Endothelial cell of umbilical vein (primary cell): Measurements from ENCODE around the gene PRR5. TPM values are rescaled to one million over a fixed set of nuclear protein-coding genes. Genes with fewer than 3 reads are reported as not detected.

ENCODE experiments used
- BruUV-seq: library from RNA; stranded (reverse); fragments of 400-500 nt; replicated peaks from 2 replicates; lab custom pipeline; 2021; lab: Mats Ljungman, UMichigan
- CTCF ChIA-PET: fragments of 300-600, 350-600 bp; sonication (Branson Sonifier 250); formaldehyde crosslinking; loops from one replicate; lab custom pipeline; 2021; ENCODE audit warnings: antibody characterized with exemption, inconsistent platforms; lab: Charles Lee
- POLR2A ChIA-PET: fragments of 300-600, 350-600 bp; sonication (Branson Sonifier 250); formaldehyde crosslinking; loops from one replicate; lab custom pipeline; 2021; ENCODE audit warnings: antibody characterized with exemption, inconsistent platforms; lab: Charles Lee
- DNase-seq: peaks from one replicate; pipeline ENCODE4 v3.0.0-alpha.2; 2011; ENCODE audit warnings: low read depth, low spot score
- FAIRE-seq: peaks from 2 replicates; lab custom pipeline; 2011; peaks lifted over from hg19 to GRCh38; lab: Jason Lieb, UNC
- H2AFZ ChIP-seq: 2 replicates; pipeline ENCODE4 v1.6.0; 2012; ENCODE audit warnings: low read depth, low read length, control low read depth, inconsistent platforms
- H3K27ac ChIP-seq: 2 replicates; pipeline ENCODE4 v1.5.1; 2011; ENCODE audit warnings: low read depth, mild to moderate bottlenecking, control low read depth, low read length, moderate library complexity; ENCODE audit not compliant: insufficient read depth
- H3K27me3 ChIP-seq, 2 experiments: 2 replicates each; pipeline versions ENCODE4 v1.6.0 to v1.6.1; 2011; ENCODE audit warnings: low read length in 2 of 2, mixed read lengths in 1 of 2; ENCODE audit not compliant: control insufficient read depth in 2 of 2, insufficient read depth in 2 of 2
- H3K36me3 ChIP-seq, 2 experiments: 2 replicates in 1 of 2; 3 replicates in 1 of 2; pipeline ENCODE4 v1.5.1; 2011; ENCODE audit warnings: low read length in 2 of 2, mild to moderate bottlenecking in 1 of 2, moderate library complexity in 1 of 2; ENCODE audit not compliant: control insufficient read depth in 2 of 2, insufficient read depth in 2 of 2; ENCODE audit errors: extremely low read depth in 1 of 2
- H3K4me1 ChIP-seq: 3 replicates; pipeline ENCODE4 v1.5.1; 2011; ENCODE audit warnings: mild to moderate bottlenecking, low read length; ENCODE audit not compliant: control insufficient read depth, insufficient read depth; ENCODE audit errors: extremely low read depth
- H3K4me2 ChIP-seq: 2 replicates; pipeline ENCODE4 v1.6.1; 2011; ENCODE audit warnings: low read length, control low read depth, mixed read lengths; ENCODE audit not compliant: insufficient read depth
- H3K4me3 ChIP-seq, 3 experiments: fragments of 200-600 bp in 1 of 3; sonication (generic), shearing (Covaris generic) in 1 of 3; replicated peaks in 1 of 3; 2 replicates each; pipeline ENCODE4 v1.5.1; 2011 to 2016; ENCODE audit warnings: control low read depth in 3 of 3, low read length in 3 of 3, mild to moderate bottlenecking in 2 of 3, inconsistent platforms in 1 of 3, low read depth in 1 of 3, moderate library complexity in 1 of 3; ENCODE audit not compliant: insufficient read depth in 1 of 3
- H3K79me2 ChIP-seq: 2 replicates; pipeline ENCODE4 v1.6.0; 2012; ENCODE audit warnings: low read length, inconsistent platforms; ENCODE audit not compliant: control insufficient read depth, insufficient read depth
- H3K9ac ChIP-seq: replicated peaks from 2 replicates; pipeline ENCODE3; 2011; ENCODE audit warnings: low read length, control low read depth; ENCODE audit not compliant: insufficient read depth; ENCODE audit errors: extremely low read depth
- H3K9me1 ChIP-seq: replicated peaks from 3 replicates; pipeline ENCODE4 v1.6.0; 2011; ENCODE audit warnings: mild to moderate bottlenecking, low read length; ENCODE audit not compliant: control insufficient read depth, insufficient read depth; ENCODE audit errors: extremely low read depth
- H3K9me3 ChIP-seq: replicated peaks from 2 replicates; pipeline ENCODE4 v1.5.1; 2012; ENCODE audit warnings: low read length, inconsistent platforms; ENCODE audit not compliant: control insufficient read depth, insufficient read depth
- H4K20me1 ChIP-seq: replicated peaks from 2 replicates; pipeline ENCODE3; 2011; ENCODE audit warnings: mild to moderate bottlenecking, low read length; ENCODE audit not compliant: control insufficient read depth, insufficient read depth; ENCODE audit errors: extremely low read depth
- CTCF ChIP-seq, 2 donors: IDR thresholded peaks; 1 replicate in 1 of 2; 2 replicates in 1 of 2; pipeline ENCODE4 v1.5.1; 2011; ENCODE audit warnings: low read length in 2 of 2, mild to moderate bottlenecking in 2 of 2, moderate library complexity in 2 of 2, control low read depth in 1 of 2, inconsistent platforms in 1 of 2, low read depth in 1 of 2; ENCODE audit not compliant: insufficient read depth in 1 of 2; ENCODE audit errors: extremely low read depth in 1 of 2
- EZH2 ChIP-seq: IDR thresholded peaks from 2 replicates; pipeline ENCODE4 v1.6.1; 2012; ENCODE audit warnings: borderline replicate concordance, low read depth, mild to moderate bottlenecking, moderate library complexity, low read length, inconsistent platforms; ENCODE audit not compliant: severe bottlenecking
- FOS ChIP-seq: IDR thresholded peaks from 2 replicates; pipeline ENCODE4 v1.6.1; 2011; ENCODE audit warnings: mild to moderate bottlenecking, low read length, moderate library complexity, borderline replicate concordance; ENCODE audit not compliant: insufficient read depth
- GATA2 ChIP-seq: IDR thresholded peaks from 2 replicates; pipeline ENCODE4 v1.7.0; 2011; ENCODE audit warnings: low read depth, mild to moderate bottlenecking, moderate library complexity, mixed read lengths, low read length; ENCODE audit not compliant: insufficient read length, insufficient read depth
- JUN ChIP-seq: IDR thresholded peaks from 2 replicates; pipeline ENCODE4 v1.6.1; 2011; ENCODE audit warnings: borderline replicate concordance, low read depth; ENCODE audit not compliant: insufficient read length, insufficient read depth
- MAX ChIP-seq: IDR thresholded peaks from 2 replicates; pipeline ENCODE4 v1.6.1; 2011; ENCODE audit not compliant: insufficient read depth, insufficient read length
- MYC ChIP-seq: IDR thresholded peaks from one replicate; pipeline ENCODE4 v1.6.1; 2011; ENCODE audit warnings: mild to moderate bottlenecking, low read depth, low read length
- POLR2A ChIP-seq: IDR thresholded peaks from 2 replicates; pipeline ENCODE4 v1.6.1; 2012; ENCODE audit warnings: low read depth, mild to moderate bottlenecking, control low read depth, low read length
- POLR2AphosphoS5 ChIP-seq: IDR thresholded peaks from 2 replicates; pipeline ENCODE4 v1.6.1; 2012; ENCODE audit warnings: low read depth, mild to moderate bottlenecking, control low read depth, low read length, moderate library complexity; ENCODE audit not compliant: insufficient read depth
- dilution Hi-C: fragments of 300-500 bp; cut with MboI; formaldehyde crosslinking; loops from one replicate; pipeline ENCODE4 v1.15.0; 2019; ENCODE audit warnings: low sequenced_read_pairs; ENCODE audit not compliant: extremely low pct_ligation_motif_present
- intact Hi-C: fragments of 100-400 bp; cut with micrococcal nuclease; formaldehyde crosslinking; loops from one replicate; pipeline ENCODE4 v1.10.0; 2022
- polyA plus RNA-seq, 4 experiments: library from polyadenylated mRNA; depleted of rRNA in 3 of 4; stranded (reverse) in 3 of 4; unstranded in 1 of 4; fragments of >200 nt; gene quantifications; 2 replicates each; pipeline versions ENCODE4 v1.2.1 to v1.2.3, GENCODE V29; 2011 to 2012; ENCODE audit warnings: missing spikeins in 1 of 4
- total RNA-seq: library from RNA; stranded (reverse); gene quantifications from 2 replicates; pipeline ENCODE4 v1.2.3, GENCODE V29; 2021

The PRR5 gene
- total and polyA plus RNA-seq, 2 donors (not counting 3 experiments of a cell fraction or from before 2014, with no cell fraction given) = 4.3 to 9.0 TPM

- no peak overlapping the region for H3K9ac ChIP-seq
- TF ChIP-seq EZH2 (no peak), MAX (no peak), POLR2A (no peak), JUN (no peak), POLR2AphosphoS5 (no peak), CTCF (IDR thresholded peaks at IDR 0.05; ENCODE audit: extremely low read depth in 1 of 2, insufficient read depth in 1 of 2, low read depth in 1 of 2, low read length in 2 of 2) (no peak), MYC (no peak), GATA2 (no peak), FOS (no peak)
- no peaks in the 10 kb centered on the region for H3K9me3 ChIP-seq
- H3K4me2 ChIP-seq = no peak overlapping the region
- H4K20me1 ChIP-seq = no peaks in the 10 kb centered on the region
- H2AFZ ChIP-seq = no peak overlapping the region
- FAIRE-seq (no peak), DNase-seq (no peak)
- peaks cover 7% of the 10 kb centered on the region for H3K4me1 ChIP-seq
- no peaks in the 10 kb centered on the region for H3K27me3 ChIP-seq
- dilution Hi-C loops = no loop called here
- intact Hi-C loops = loop anchor here (10.0 kb wide), 1 partner anchor 758 kb away; the partner anchor contains the start of gene PNPLA3
- H3K9me1 ChIP-seq = no peaks in the 10 kb centered on the region
- H3K36me3 ChIP-seq = no peaks in the 10 kb centered on the region
- POLR2A ChIA-PET = no interaction called here
- BruUV-seq = no TSS peak
- H3K27ac ChIP-seq = no peak overlapping the region
- CTCF ChIA-PET = interaction anchor here (1.0 to 4.8 kb wide), 3 partner anchors 10 to 53 kb away, joined by 3 to 35 read pairs (median 4); no protein-coding TSS in a partner anchor
- no peaks in the 10 kb centered on the region for H3K79me2 ChIP-seq
- H3K4me3 ChIP-seq = no peak overlapping the region
Observed at GRCh38 chr22:44682556-44683168, 19.3 kb upstream of the PRR5 start.
